GM21381 (cell line): ENCODE measurements around the gene GNAO1.
"Not testable (repeated sequence)": the region's sequence is repeated elsewhere in the genome, so short reads cannot be mapped to it uniquely, and the experiment has no call there.

Experiments used
- ATAC-seq: cut with Tn5 transposase; IDR thresholded peaks from one replicate; pipeline ENCODE4 v1.9.1; 2021; ENCODE audit warnings: mild to moderate bottlenecking, moderate library complexity; ENCODE audit not compliant: unreplicated experiment

GNAO1 gene

DNA sequence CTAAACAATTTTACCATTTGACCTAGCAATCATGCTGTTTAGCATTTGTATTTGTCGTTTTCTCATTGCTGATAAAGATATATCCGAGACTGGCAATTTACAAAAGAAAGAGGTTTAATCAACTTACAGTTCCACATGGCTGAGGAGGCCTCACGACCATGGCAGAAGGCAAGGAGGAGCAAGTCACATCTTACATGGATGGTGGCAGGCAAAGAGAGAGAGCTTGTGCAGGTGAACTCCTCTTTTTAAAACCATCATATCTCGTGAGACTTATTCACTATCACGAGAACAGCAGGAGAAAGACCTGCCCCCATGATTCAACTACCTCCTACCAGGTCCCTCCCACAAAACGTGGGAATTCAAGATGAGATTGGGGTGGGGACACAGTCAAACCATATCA lies 187.8 kb downstream of the GNAO1 start:
- ATAC-seq: not testable (repeated sequence)

DNA sequence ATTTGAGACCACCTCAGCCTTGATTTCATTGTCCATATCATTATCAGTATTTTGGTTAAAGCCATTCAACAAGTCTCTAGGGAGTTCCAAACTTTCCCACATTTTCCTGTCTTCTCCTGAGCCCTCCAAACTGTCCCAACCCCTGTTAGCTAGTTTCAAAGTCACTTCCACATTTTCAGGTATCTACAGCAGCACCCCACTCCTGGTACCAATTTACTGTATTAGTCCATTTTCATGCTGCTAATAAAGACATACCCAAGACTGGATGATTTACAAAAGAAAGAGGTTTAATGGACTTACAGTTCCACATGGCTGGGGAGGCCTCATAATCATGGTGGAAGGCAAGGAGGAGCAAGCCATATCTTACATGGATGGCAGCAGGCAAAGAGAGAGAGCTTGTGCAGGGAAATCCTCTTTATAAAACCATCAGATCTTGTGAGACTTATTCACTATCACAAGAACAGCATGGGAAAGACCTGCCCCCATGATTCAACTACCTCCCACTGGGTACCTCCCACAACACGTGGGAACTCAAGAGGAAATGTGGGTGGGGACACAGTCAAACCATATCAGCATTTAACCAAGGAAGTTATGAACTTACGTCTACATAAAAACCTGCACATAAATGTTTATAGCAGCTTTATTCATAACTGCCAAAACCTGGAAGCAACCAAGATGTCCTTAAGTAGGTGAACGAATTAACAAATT lies 189.6 kb downstream of the GNAO1 start:
- ATAC-seq: not testable (repeated sequence)

DNA sequence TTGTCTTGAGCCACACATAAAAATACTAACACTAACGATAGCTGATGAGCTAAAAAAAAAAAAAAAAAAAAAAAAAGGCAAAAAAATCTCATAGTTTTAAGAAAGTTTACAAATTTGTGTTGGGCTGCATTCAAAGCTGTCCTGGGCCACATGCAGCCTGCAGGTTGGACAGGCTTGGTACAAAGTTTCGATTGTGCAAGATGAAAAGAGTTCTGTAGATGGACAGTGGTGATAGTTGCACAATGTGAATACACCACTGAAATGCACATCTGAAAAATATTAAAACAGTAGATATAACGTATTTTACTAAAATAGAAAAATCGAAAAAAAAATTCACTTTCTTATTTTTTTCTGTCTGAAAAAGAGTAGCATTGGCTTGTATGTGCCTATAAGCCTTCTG lies 191.2 kb downstream of the GNAO1 start:
- no peak for ATAC-seq

DNA sequence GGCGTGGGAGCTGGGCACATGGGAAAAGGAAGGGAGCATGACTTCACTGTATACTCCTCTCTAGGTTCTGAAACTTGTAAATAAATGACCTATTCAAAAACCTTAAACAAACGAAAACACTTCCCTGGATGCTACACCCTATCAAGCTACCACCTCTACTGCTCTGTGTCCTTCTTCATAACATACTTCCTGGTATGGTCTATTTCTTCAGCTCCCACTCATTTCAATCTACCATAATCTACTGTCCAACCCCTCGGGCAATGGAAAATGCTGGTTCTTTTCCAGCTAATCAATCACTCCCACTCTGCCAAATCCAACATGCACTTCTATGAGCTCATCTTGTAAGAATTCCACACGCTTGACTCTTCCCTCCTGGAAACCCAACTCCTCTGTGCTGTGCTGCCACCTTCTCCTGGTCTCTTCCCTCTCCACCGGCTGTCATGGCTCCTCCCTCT lies 191.6 kb downstream of the GNAO1 start:
- no peak for ATAC-seq

DNA sequence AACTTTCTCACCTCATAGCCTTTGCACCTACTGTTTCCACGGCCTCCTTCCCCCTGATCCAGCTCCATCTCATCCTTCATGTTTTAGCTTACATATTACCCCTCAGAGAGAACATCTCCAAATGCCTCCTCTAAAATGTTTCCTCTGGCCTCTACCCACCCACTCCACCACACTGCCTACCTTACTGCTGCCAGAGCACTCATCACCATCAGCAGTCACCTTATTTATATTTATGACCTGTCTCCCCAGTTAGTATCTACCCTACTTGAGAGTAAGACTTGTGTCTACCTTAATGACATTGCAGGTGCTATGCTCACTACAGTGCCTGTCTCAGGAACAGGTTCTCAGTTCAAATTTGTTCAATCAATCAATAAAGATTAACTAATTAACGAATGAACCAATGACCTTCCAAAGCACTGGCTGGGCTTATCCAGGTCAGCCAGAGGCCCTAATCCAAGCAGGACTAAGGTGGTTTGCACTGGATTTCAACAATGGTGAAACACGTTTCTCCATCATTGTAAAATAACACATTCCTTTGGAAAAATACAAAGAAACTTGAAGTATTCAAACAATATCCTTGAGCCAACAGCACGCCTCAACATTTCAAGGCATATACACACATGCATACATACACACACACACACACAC lies 192.9 kb downstream of the GNAO1 start:
- ATAC-seq: no peak

DNA sequence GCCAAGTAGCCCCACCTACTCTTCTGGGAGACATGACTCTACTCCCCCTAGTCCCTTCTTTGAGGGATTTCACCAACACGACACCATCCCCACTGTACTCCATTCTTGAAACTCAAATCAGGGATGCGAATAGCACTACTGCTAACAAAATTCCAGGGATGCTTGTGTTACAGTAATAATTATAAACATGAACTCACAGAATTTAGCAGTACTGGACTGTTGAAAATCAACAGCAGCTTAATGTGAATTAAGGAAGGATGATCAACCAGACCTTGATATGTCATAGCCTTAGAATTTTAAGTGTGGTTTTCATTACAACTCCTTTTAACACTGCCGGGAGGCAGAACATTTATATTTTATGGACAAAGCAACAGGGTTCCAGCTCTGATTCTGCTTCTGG lies 196.1 kb downstream of the GNAO1 start:
- no peak for ATAC-seq

DNA sequence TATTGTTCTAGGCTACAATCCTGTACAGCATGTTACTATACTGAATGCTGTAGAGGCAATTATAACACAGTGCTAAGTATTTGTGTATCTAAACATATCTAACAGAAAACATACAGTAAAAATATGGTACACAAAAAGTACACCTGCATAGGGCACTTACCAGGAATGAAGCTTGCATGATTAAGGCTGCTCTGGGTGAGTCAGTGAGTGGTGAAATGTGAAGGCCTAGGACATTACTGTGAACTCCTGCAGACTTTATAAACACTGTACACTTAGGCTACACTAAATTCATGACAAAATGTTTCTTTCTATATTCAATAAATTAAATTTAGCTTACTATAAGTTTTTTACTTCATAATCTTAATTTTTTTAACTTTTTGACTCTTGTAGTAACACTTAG lies 196.9 kb downstream of the GNAO1 start:
- no peak for ATAC-seq

DNA sequence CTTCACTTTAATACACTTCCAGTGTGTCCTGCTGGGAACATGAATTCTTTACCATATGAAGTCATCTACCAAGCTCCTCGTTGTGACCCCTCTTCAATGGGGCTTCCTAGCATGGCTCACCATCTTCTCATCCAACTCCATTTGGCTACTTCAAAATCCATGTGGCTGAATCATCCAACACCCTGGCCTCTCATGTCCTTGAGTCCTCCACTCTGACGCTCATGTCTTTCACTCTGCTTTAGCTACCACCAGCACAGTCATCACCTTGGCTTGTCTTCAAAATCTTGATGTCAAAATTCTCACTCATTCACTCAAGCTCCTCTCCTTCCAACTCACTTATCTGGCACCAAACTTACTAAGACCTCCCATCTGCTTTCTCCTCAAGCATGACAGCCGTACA lies 198.3 kb downstream of the GNAO1 start:
- no peak for ATAC-seq

DNA sequence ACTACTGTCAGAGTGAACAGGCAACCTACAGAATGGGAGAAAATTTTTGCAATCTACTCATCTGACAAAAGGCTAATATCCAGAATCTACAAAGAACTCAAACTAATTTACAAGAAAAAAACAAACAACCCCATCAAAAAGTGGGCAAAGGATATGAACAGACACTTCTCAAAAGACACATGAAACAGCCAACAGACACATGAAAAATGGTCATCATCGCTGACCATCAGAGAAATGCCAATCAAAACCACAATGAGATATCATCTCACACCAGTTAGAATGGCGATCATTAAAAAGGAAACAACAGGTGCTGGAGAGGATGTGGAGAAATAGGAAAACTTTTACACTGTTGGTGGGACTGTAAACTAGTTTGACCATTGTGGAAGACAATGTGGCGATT lies 205.4 kb downstream of the GNAO1 start:
- not testable (repeated sequence) for ATAC-seq

DNA sequence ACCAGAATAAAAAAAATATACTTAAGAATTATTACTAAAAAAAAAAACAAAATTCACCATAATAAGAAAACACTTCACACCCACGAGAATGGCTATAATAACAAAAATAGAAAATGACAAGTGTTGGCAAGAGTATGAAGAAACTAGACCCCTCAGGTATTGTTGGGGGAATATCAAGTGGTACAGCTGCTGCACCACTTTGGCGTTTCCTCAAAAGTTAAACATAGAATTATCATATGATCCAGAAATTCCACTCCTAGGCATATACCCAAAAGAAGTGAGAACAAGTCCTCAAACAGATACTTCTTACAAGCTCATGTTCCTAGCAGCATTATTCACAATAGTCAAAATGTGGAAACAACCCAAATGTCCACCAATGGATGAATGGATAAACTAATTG lies 207.8 kb downstream of the GNAO1 start:
- ATAC-seq: no peak

DNA sequence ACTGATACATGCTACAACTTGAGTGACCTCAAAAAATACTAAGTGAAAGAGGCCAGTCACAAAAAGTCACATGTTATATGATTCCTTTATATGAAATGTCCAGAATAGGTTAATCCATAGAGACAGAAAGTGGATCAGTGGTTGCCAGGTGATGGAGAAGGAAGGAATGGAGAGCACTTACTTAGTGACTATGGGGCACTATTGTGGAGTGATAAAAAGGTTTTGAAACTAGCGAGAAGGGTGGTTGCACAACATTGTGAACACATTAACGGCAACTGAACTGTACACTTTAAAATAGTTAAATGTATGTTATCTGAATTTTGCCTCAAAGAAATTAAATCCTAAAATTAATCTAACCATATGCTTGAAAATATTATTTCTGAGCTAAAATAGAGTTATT lies 208.2 kb downstream of the GNAO1 start:
- ATAC-seq: no peak

DNA sequence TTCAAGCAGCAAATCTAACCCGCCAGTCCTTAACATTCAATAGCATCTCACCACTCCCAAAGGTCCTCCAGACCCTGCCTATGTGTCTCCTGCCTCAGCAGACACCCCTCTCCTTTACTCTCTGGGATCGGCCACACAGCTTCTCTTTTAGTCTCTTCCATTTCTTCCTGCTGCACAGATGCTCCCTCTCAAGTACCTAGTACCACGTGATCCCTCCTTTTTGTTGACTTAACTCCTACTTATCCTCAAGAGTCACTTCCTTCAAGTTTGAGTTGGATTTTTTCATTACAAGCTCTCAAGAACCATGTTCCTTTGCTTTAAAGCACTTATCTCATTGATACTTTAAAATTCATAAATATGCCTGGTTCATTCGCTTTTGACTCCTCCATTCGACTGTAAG lies 209.2 kb downstream of the GNAO1 start:
- ATAC-seq: no peak

DNA sequence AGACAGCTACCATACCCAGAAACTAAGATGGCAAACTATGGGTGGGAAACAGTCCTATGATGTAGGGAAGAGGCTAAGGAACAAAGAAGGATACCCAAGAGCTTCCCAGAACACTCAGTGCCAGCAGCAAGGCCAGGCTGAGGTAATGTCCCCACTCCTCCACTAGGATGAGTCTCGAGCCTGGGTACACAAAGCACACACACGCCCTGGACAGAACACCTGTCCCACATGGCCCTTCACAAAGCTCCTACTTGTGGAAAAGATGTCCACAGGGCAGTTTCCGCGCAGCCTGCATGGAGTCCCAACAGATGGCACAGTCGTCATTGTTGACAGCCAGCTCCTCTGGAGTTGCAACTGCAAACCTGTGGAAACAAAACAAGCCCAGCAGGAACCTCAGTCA lies 210.2 kb downstream of the GNAO1 start:
- ATAC-seq: no peak

DNA sequence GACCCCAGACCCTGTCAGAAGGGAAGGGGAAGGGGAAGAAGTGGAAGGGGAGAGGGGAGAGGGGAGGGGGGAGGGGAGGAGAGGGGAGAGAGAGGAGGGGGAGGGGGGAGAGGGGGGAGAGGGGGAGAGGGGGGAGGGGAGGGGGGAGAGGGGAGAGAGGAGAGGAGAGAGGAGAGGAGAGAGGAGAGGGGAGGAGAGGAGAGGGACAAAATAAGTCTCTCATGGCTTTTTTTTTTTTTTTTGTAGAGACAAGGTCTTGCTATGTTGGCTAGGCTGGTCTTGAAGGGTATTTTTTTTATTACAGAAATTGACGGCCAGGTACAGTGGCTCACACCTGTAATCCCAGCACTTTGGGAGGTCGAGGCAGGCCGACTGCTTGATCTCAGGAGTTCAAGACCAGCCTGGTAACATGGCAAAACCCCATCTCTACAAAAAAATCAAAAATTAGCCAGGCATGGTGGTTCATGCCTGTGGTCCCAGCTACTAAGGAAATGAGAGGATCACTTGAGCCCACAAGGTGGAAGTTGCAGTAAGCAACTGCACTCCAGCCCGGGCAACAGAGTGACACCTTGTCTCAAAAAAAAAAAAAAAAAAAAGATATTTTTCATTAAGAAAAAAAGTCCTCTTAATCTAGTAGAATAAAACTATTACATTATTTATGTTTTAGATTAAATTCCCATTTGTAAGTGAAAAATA lies 214.8 kb downstream of the GNAO1 start:
- ATAC-seq: no peak
